GM10266 (cell line): ENCODE results near the gene MRAS.

Source experiments
- DNase-seq: peaks from one replicate; pipeline ENCODE4 v3.0.0; 2012; ENCODE audit errors: extremely low spot score
- TF ChIP-seq, protein P1 (sequence below): IDR thresholded peaks from 2 replicates; pipeline ENCODE4 v1.5.1; 2012; ENCODE audit warnings: mild to moderate bottlenecking, low read depth; ENCODE audit not compliant: control insufficient read depth, insufficient read depth; ENCODE audit errors: missing control alignments

MRAS gene

DNA sequence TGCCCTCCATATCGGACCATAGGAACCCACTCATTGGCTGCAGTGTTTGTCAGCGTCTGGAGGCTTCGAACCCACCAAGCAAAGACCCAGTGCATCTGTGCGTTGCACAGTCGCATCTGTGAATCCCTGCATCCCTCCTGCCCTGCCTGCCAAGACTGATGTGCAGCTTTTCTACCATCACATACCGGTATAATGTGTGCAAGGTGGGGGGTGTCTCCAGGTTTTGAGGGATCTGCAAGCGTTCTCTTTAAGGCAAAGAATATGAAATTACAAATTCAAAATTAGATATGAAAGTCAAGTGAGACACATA is 18.4 kb upstream of the MRAS start:
- DNase-seq: no peak
- TF ChIP-seq, protein P1, sequence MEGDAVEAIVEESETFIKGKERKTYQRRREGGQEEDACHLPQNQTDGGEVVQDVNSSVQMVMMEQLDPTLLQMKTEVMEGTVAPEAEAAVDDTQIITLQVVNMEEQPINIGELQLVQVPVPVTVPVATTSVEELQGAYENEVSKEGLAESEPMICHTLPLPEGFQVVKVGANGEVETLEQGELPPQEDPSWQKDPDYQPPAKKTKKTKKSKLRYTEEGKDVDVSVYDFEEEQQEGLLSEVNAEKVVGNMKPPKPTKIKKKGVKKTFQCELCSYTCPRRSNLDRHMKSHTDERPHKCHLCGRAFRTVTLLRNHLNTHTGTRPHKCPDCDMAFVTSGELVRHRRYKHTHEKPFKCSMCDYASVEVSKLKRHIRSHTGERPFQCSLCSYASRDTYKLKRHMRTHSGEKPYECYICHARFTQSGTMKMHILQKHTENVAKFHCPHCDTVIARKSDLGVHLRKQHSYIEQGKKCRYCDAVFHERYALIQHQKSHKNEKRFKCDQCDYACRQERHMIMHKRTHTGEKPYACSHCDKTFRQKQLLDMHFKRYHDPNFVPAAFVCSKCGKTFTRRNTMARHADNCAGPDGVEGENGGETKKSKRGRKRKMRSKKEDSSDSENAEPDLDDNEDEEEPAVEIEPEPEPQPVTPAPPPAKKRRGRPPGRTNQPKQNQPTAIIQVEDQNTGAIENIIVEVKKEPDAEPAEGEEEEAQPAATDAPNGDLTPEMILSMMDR: no peak

DNA sequence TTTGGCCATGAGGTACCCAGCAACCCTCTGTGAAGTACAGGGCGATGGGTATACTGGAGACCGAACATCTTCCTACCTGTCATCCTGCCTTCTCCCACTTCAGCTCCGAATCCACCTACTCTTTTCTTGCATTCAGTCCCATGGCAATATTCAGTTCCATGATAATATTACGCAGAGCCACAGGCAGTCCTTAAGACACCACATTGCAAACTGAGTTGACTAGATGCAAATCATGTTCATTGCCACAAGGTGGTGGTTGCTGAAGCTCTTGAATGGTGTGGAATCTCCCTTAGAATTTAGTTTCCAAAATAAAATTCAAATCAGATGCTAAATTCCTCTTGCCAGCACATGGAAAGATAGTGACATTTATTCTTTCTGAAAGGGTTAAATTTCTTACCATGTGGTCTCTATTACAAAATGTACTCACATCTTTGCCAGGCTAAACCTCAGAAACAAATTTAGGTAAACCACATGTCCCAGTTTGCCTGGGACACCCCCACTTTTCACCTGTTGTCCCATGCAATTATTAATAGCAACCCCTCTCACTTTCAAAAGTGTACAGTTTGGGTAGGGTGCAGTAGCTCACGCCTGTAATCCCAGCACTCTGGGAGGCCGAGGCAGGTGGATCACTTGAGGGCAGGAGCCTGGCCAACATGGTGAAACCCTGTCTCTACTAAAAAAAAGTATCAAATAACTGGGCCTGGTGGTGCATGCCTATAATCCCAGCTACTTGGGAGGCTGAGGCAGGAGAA is 17.1 kb upstream of the MRAS start:
- TF ChIP-seq, protein P1: no peak
- no peak for DNase-seq

DNA sequence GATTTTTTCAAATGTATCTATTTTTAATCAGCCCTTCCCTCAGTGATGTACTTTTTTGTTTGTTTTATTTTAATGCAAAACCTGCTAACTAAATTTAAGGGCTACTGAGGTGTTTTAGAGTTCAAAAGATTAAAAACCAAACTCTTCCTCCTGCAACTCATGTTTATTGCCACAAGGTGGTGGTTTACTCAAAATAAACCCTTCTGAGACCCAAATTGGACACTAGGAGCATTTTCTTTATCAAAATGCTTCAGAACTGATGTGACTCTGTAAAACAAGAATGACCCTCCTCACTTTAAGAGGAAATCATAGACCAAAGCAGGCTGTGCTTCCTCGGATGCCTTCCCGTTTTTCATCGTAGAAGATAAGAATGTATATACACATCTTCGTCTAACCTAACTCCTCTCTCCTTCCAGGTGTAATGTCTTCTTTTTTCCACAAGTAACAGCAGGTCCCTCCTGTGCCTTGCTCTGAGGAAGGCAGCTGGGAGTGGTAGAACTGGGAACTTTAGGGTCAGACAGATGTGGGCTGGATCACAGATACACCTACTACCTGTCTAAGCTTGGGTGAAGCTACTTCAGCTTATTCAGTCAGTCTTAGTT is 15.8 kb upstream of the MRAS start:
- no peak for DNase-seq
- TF ChIP-seq, protein P1: peak; percentile 45

DNA sequence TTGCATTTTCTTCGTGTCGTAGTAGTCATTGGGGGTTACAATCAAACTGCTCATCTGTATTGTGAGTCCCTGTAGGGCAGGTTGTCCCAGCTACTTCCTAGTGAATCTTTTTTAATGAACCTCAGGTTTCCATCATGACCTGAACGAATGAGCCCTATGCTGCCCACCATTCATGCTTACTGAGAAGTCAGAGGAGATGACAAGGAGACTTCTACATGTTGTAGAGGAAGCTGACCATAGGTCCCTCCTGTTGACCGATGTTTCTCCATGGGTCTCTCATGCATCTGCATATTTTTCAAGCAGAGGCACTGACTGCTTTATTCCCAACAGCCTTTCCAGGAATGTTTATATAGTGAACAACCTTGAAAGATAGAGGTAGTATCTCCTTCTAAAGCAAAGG is 13.8 kb upstream of the MRAS start:
- TF ChIP-seq, protein P1: no peak
- no peak for DNase-seq

DNA sequence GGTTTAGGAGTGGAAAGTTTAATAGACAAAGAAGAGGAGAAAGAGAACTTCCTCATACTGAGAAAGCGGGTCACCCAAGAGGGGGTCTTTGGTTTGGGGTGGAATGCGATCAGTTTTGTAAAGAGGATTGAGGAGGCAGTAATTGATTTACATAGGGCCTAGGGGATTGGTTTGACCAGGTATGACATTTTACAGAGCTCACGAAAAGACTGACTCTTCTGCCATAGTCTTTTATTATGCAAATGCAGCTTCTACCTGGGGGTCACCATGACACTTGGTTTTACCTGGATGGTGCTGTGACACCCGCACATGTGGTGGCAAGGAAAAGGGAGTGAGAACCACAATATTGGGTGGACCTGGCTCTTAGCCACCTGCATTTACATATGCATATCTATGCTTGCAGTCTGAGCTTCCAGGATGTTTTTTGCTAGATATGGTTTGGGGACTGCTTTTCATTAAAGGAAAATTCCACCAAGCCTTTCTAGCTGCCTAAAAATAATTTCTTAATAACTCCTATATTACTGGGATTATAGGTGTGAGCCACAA is 11.9 kb upstream of the MRAS start:
- TF ChIP-seq, protein P1: no peak

DNA sequence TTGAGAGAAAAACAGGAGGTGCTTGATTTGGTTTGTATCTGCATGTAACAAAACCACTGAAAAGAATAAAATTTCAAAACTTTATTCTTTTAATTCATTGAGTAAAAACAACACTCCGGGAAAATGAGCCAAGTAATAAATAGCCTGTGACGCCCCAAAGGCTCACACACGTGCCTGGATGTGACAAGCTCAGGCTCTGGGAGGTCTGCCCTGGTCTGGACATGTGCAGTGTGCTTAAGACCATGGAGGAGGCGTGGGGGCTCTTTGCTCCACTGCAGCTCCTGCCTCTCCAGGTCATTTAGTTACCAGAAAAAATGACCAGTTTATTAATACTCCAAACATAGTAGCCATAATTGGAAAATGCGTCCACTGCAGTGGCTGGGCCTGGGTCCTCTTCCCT is 10.1 kb upstream of the MRAS start:
- DNase-seq: no peak
- TF ChIP-seq, protein P1: no peak

More for the DNA sequence above, 11.9 kb upstream of the MRAS start:
- no peak for DNase-seq

DNA sequence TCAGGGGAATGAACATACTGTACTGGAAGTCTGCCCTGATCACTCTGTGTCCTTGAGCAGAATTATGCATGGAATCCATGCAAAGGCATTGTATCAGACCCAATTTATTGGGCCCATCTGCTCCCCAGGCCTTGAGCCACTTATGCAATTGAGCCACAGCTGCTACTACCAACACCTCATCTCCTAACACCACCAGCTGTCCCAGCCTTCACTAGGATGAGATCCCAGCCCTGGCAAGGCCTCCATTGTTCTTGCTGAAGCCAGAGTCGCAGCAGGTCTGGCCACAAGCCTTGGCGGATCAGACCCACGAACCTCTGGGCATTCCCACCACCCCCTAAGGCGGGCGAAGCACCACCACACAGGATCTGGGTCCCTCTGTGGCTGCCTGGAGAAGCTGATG is 9.6 kb upstream of the MRAS start:
- TF ChIP-seq, protein P1: no peak
- no peak for DNase-seq
